Sigmoid colon (tissue), 7 donors: Measurements from ENCODE around the gene DIPK2A. TPM values are rescaled to one million over a fixed set of nuclear protein-coding genes. Genes with fewer than 3 reads are reported as not detected.

Source experiments
- DNase-seq: peaks from one replicate; pipeline ENCODE4 v3.0.0-alpha.2; 2019
- H3K27ac ChIP-seq, 4 donors: fragments of 200-600 bp; sonication (generic); one replicate each; pipeline ENCODE4 v1.5.1; 2016 to 2019; ENCODE audit warnings: mild to moderate bottlenecking in 1 of 4
- H3K27me3 ChIP-seq, 3 donors: fragments of 200-600 bp; sonication (generic); one replicate each; pipeline ENCODE4 v1.5.1; 2019; ENCODE audit warnings: mild to moderate bottlenecking in 1 of 3
- H3K36me3 ChIP-seq, 4 donors: fragments of 200-600 bp; sonication (generic); one replicate each; pipeline ENCODE4 v1.5.1; 2016 to 2019
- H3K4me1 ChIP-seq, 4 donors: fragments of 200-600 bp; sonication (generic); one replicate each; pipeline ENCODE4 v1.5.1; 2017 to 2019
- H3K4me3 ChIP-seq, 4 donors: fragments of 200-600 bp; sonication (generic); one replicate each; pipeline ENCODE4 v1.5.1; 2017 to 2019; ENCODE audit warnings: mild to moderate bottlenecking in 2 of 4, moderate library complexity in 1 of 4
- H3K9me3 ChIP-seq, 4 donors: fragments of 200-600 bp in 3 of 4; sonication (generic) in 3 of 4; one replicate each; pipeline versions ENCODE4 v1.5.1 to v1.6.1; 2013 to 2019
- EP300 ChIP-seq, 4 donors: sonication (generic); formaldehyde crosslinking; IDR thresholded peaks; one replicate each; pipeline ENCODE4 v1.6.1; 2017; ENCODE audit warnings: antibody characterized with exemption in 4 of 4
- POLR2A ChIP-seq, 2 donors: fragments of 450-650 bp; IDR thresholded peaks; one replicate each; pipeline ENCODE4 v1.6.1; 2016; ENCODE audit warnings: antibody characterized with exemption in 2 of 2, mild to moderate bottlenecking in 2 of 2, moderate library complexity in 2 of 2
- POLR2AphosphoS5 ChIP-seq, 4 donors: sonication (generic); formaldehyde crosslinking; IDR thresholded peaks; one replicate each; pipeline ENCODE4 v1.6.1; 2017; ENCODE audit warnings: antibody characterized with exemption in 4 of 4
- WGBS, 2 donors: extraction: QIAGEN DNeasy Blood & Tissue Kit; methylation state at CpG; one replicate each; pipeline ENCODE4 v1.1.7; 2013; 5-methylcytosine and 5-hydroxymethylcytosine counted together
- intact Hi-C: fragments of 100-400 bp; cut with DNase I; formaldehyde crosslinking; loops from one replicate; pipeline ENCODE4 v1.15.1; 2023
- polyA plus RNA-seq, 3 donors: library from polyadenylated mRNA; stranded (reverse); fragments of 200-250 nt; gene quantifications; one replicate each; pipeline ENCODE4 v1.2.3, GENCODE V29; 2013
- total RNA-seq, 4 donors: library from RNA; depleted of rRNA; stranded (reverse); fragments of >200 nt; gene quantifications; one replicate each; pipeline ENCODE4 v1.1.0, GENCODE V29; 2016
- TF ChIP-seq, protein P1 (sequence below), 4 experiments: fragments of 450-650 bp in 3 of 4; fragments of 200-600 bp in 1 of 4; IDR thresholded peaks; one replicate each; pipeline ENCODE4 v1.5.1; 2016 to 2019; ENCODE audit warnings: antibody characterized with exemption in 4 of 4, mild to moderate bottlenecking in 3 of 4, moderate library complexity in 2 of 4
- donor health status: healthy with polysubstance abuse.
- donor health status: Bipolar disorder and iron deficiency.
- donor health status: healthy.

DIPK2A gene
- total and polyA plus RNA-seq, 7 donors: 1.8 to 56.0 (median 22.0) TPM

DNA sequence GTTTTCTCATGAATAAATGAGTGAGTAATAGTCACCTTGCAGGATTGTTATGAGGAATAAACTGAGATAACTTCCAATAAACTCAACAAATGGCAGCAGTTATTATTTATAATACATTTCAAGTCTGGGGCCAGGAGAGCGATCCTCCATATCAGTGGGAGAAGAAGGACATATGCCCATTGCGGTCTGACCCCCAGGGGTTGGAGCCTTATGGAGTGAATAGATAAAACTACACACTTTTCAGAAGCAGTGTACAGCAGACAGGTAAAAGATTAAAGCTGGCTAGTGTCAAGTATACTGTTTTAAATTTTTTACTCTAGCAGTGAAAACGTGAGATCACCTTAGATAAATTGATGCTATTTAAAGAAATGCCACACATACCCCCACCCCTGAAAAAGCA is 43.5 kb downstream of the DIPK2A start:
- DNase-seq: no peak
- 87 to 92% methylated on average over 3 of the region's 3 CpGs for WGBS, 2 donors
- Histone ChIP-seq H3K36me3 (no peaks in the 10 kb centered on the region), H3K27me3 (no peaks in the 10 kb centered on the region), H3K27ac (no peak overlapping the region), H3K4me3 (no peak overlapping the region), H3K9me3 (no peaks in the 10 kb centered on the region), H3K4me1 (no peaks in the 10 kb centered on the region)
- intact Hi-C loops: no loop called here
- TF ChIP-seq, protein P1, sequence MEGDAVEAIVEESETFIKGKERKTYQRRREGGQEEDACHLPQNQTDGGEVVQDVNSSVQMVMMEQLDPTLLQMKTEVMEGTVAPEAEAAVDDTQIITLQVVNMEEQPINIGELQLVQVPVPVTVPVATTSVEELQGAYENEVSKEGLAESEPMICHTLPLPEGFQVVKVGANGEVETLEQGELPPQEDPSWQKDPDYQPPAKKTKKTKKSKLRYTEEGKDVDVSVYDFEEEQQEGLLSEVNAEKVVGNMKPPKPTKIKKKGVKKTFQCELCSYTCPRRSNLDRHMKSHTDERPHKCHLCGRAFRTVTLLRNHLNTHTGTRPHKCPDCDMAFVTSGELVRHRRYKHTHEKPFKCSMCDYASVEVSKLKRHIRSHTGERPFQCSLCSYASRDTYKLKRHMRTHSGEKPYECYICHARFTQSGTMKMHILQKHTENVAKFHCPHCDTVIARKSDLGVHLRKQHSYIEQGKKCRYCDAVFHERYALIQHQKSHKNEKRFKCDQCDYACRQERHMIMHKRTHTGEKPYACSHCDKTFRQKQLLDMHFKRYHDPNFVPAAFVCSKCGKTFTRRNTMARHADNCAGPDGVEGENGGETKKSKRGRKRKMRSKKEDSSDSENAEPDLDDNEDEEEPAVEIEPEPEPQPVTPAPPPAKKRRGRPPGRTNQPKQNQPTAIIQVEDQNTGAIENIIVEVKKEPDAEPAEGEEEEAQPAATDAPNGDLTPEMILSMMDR (IDR thresholded peaks at IDR 0.05): no peak

DNA sequence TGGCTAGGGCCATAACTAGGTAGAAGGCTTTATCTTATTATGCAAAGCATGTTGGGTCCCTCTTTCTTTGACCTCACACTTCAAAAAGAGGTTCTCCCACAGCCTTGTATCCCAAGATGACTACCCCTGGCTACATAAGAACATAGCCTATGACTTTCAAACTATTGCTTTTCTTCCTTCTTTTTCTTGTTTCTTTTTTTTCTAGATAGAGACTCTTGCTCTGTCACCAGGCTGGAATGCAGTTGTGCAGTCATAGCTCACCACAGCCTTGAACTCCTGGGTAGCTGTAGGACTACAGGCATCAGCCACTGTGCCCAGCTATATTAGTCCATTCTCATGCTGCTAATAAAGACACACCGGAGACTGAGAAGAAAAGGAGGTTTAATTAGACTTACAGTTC is 47.2 kb downstream of the DIPK2A start:
- no peak overlapping the region for H3K4me3 ChIP-seq
- H3K9me3 ChIP-seq: no peaks in the 10 kb centered on the region
- H3K27me3 ChIP-seq: no peaks in the 10 kb centered on the region
- H3K27ac ChIP-seq: no peak overlapping the region
- H3K4me1 ChIP-seq: no peaks in the 10 kb centered on the region
- no peaks in the 10 kb centered on the region for H3K36me3 ChIP-seq
- DNase-seq: no peak
- intact Hi-C loops: no loop called here
- TF ChIP-seq EP300 (IDR thresholded peaks at IDR 0.05) (no peak), POLR2A (IDR thresholded peaks at IDR 0.05) (no peak), POLR2AphosphoS5 (IDR thresholded peaks at IDR 0.05) (no peak)
- TF ChIP-seq, protein P1 (IDR thresholded peaks at IDR 0.05): no peak
- 97 to 98% methylated on average over 1 of the region's 1 CpG for WGBS, 2 donors

Other genes with a start within 250 kb of the DIPK2A start
- 10 to 100 TPM; 18.9 to 29.9 (median 25.2) TPM for gene SLC9A9, start 123.4 kb upstream of the DIPK2A start, total RNA-seq
- 1 to 10 TPM; 2.4 to 7.1 (median 2.5) TPM for gene SLC9A9, start 123.4 kb upstream of the DIPK2A start, polyA plus RNA-seq